ENCODE results near the gene DNAAF8.

The DNAAF8 gene

DNA sequence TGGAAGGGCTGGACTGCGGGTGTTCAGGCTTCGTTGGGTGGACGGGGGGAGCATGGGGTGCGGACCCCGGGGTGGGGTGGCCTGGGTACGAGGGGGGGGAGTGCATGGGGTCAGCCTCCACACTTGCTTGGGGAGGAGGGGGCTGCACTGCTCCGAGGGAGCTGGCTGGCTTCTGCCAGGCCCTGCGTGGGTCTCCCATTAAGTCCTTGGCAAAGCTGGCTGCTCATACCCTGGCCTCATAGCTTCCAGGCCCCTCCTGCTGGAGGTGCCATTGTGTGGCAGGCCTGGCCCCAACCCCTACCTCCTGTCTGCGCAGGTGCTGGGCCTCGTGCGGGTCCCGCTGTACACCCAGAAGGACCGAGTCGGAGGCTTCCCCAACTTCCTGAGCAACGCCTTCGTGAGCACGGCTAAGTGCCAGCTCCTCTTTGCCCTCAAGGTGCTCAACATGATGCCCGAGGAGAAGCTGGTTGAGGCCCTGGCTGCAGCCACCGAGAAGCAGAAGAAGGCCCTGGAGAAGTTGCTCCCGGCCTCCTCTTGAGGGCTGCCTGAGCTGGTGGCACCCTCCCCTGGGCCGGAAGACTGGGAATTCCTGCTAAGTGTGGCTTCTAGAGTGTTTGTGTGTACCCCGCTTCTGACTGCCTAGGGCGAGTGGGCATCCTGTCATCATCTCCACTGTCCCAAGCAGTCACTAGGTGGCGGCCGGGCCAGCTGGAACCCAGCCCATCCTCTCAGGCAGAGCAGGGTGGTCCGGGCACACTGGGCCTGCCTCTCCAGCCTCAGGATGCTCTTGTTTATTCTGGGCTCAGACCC, 39.5 kb upstream of the DNAAF8 start:
- DNase-seq: no peak
- in situ Hi-C loops (cut with MboI; ENCODE audit: low pct_unique_long_range_greater_than_20kb, low sequenced_read_pairs): no loop called here

DNA sequence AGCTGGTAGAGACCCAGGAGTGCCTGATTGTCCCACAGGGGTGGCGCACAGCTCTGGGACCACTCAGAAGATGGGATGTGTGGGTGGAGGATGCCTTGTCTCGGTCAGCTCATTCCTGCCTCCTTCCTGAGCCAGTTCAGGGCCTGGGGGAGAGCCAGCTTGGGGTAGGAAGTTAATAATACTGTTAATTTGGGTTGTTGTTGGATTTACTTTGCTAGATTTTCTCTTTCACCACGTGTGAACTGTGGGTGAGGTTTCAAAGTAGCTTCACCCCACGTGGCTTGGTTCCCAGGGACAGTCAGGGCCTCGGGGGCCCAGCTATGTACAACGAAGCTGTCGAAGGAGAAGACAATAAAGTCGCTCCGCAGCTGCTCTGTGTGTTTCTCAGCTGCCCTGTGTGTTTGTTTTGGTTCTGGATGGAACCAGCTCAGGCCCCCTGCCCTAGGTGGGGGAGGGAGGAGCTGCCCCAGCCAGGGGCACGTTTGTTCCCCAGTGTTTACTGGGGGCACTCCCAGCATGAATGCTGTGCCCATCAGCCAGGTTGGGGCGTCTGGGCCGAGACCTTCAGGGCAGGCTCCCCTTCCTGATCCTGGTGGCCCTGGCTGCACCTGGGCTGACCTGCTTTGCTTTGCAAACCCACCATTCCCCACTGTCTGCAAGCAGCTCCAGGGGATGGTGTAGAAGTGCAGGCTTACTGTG, 38.7 kb upstream of the DNAAF8 start:
- no peak for DNase-seq

GRCh38 chr16:4696172-4696904, 38.0 kb upstream of the DNAAF8 start:
- DNase-seq: no peak
- in situ Hi-C loops (cut with MboI; ENCODE audit: low pct_unique_long_range_greater_than_20kb, low sequenced_read_pairs): no loop called here

More for the DNA sequence above, 38.7 kb upstream of the DNAAF8 start:
- in situ Hi-C loops (cut with MboI; ENCODE audit: low pct_unique_long_range_greater_than_20kb, low sequenced_read_pairs): no loop called here

DNA sequence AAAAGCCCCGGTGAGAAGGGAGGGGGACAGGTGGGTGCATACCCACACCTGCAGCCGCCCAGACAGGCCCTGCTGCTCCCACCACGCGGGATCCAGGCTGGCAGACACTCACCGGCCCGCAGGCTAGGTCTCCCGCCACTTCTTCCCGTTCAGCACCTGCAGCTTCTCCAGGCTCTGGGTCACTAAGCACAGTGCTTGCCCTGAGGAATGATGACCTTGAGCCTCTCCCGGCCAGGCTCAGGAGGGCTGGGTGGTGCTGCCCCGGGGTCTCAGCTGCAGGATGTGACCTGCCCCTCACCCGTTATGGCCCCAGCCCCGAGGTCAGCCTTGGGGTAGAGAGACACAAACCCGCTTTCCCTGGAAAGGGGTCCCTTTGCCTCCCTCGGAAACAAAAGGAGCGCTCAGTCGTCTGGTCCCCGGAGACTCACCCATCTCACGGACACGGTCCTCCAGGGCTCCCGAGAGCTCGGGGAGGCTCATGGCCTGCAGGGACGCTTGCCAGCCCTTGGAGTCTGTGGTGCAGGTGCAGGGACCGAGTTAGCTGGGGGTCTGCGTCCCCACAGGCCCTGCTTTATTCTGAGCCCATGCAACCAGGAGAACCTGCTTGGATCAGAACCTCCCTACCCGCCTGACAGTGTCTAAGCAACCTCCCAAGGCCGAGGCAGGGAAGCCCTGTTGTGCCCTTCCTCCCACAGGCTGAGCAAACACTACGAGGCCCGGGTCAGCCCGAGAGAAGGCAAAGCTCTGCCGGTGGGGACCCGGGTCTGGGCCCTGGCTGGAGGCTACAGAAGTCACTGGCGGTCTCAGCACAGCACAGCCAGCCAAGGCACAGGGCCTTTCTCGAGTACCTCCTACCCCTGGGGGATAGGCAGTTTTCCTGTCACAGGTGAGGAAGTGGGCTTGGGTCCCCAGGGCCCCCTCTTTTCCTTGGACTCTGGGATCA, 37.2 kb upstream of the DNAAF8 start:
- in situ Hi-C loops (cut with MboI; ENCODE audit: low pct_unique_long_range_greater_than_20kb, low sequenced_read_pairs): no loop called here
- DNase-seq: no peak

- in situ Hi-C loops (cut with MboI; ENCODE audit: low pct_unique_long_range_greater_than_20kb, low sequenced_read_pairs): no loop called here
- no peak for DNase-seq
Measured at GRCh38 chr16:4697848-4698291, 36.5 kb upstream of the DNAAF8 start.

DNA sequence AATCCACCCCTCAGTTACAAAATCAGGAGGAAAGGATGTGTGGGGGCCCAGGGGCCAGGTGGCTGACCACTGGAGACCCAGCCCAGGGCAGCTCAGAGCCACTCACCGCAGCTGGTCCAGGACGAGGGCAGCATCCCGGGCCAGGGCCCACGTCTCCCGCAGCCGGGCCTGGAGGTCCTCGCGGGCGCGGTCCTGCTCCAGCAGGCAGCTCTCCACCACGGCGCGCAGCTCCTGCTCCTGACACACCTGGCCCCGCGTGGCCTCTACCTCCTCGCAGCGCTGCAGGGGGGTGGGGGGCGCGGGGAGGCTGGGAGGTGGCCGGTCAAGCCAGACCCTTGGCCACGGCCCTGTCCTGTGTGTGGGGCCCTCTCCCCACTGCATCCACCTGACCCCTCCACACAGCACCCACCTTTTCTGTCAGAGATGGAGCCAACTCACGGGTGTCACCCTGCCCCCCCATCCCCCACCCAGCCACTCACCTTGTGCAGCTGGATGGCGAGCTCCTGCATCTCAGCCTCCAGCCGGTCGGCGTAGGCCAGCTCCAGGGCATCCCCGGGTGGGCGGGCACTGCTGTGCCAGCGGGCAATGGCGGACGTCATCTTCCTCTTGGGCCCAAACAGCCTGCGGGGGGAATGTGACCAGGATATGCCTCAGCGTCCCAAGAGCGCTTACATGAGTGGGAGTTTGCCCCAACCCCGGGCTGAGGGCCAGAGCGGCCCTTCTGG, 35.9 kb upstream of the DNAAF8 start:
- in situ Hi-C loops (cut with MboI; ENCODE audit: low pct_unique_long_range_greater_than_20kb, low sequenced_read_pairs): no loop called here

GRCh38 chr16:4699046-4699556, 35.2 kb upstream of the DNAAF8 start:
- DNase-seq: no peak
- in situ Hi-C loops (cut with MboI; ENCODE audit: low pct_unique_long_range_greater_than_20kb, low sequenced_read_pairs): no loop called here

More for the DNA sequence above, 35.9 kb upstream of the DNAAF8 start:
- no peak for DNase-seq

DNA sequence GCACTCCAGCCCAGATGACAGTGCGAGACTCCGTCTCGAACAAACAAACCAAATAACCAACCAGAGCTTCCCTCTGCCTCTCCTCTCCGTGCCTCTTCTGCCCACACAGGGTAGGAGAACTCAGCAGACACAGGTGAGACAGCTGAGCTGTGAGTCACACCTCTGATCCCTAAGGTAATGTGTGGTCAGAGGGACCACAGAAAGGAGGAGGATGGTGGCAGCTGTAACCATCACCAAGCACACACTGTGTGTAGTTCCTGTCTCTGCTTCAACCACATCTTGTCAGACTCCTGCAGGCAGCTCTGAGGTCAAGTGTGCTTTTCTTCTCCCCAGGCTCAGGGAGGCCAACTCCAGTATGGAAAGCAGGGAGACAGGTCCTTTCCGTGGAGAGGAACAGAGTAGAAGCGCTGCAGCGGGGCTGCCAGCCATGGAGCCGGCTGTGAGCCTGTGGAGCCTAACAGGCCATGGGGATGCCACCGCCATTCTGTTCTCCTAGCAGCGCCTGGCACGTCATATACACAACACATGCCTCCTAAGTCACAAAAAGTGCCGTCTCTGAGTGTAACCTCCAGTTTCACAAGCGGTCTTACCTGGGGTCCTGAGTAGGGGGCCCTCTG, 33.8 kb upstream of the DNAAF8 start:
- DNase-seq: no peak
- in situ Hi-C loops (cut with MboI; ENCODE audit: low pct_unique_long_range_greater_than_20kb, low sequenced_read_pairs): no loop called here

GRCh38 chr16:4700997-4701743, 33.2 kb upstream of the DNAAF8 start:
- no peak for DNase-seq
- in situ Hi-C loops (cut with MboI; ENCODE audit: low pct_unique_long_range_greater_than_20kb, low sequenced_read_pairs): no loop called here

DNA sequence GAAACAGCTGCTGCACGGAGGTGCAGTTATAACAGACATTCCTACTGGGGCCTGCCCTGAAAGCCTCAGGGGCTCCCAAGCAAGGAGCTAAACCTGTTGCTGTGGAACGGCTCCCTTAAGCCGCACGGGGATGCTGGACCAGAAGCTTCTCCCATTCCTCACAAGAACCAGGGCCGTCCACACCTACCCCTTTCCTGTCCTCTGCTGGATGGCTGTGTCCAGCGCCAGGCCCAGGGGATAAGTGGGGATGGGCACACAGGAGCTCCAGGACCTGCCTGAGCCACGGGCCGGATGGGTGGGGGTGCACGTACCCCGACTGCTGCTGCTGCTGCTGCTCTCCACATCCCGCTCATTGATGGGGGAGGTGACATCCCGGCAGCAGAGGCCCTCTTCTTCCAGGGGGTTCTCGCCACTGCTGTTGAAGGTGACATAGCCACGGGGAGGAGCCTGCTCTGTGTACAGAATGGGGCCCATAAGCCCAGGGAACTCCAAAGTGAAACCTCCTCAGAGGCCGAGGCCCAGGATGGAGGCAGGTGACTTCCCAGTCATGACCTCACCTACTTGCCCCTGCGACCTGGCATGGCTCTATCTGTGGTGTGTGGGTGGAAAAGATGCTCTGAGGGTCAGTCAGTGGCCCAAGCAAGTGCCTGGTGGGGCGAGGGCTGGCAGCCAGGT, 32.4 kb upstream of the DNAAF8 start:
- DNase-seq: no peak
- in situ Hi-C loops (cut with MboI; ENCODE audit: low pct_unique_long_range_greater_than_20kb, low sequenced_read_pairs): no loop called here

DNA sequence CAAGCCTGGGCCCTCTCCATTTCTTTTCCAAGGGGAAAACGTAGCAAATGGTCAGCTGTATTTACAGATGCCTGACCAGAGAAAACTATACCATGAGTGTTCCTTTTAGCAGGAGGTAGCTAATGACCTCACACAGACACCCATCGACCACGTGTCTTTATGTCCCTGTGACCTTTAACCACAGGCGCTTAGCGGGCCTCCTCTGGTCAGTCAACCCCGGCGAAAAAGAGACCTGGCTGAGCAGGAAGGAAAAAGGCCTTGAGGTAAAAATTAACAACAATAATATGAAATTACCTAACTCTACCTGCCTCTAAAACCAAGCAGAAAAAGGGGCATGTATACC, 31.9 kb upstream of the DNAAF8 start:
- no peak for DNase-seq
- in situ Hi-C loops (cut with MboI; ENCODE audit: low pct_unique_long_range_greater_than_20kb, low sequenced_read_pairs): no loop called here

DNA sequence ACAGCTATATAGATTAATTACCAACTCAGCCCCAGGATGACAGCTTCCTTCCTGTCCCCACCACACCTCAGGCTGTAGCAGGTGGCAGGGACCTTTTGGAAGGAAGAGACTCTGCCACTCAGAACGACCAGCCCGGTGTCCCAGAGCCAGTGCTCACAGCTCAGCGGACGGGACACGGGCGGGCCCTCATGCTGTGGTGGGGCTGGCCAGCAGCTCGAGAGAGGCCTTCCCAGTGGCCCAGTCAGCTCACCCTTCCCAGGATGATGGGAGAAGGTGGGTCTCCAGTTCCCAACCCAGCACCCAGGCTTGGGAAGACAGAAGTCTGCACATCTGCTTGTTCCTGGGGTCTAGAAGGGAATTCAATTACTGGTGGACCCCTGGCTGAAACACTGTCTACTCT, 30.4 kb upstream of the DNAAF8 start:
- in situ Hi-C loops (cut with MboI; ENCODE audit: low pct_unique_long_range_greater_than_20kb, low sequenced_read_pairs): no loop called here
- no peak for DNase-seq

GRCh38 chr16:4704491-4704890, 29.8 kb upstream of the DNAAF8 start:
- in situ Hi-C loops (cut with MboI; ENCODE audit: low pct_unique_long_range_greater_than_20kb, low sequenced_read_pairs): no loop called here
- no peak for DNase-seq

- no peak for DNase-seq
- in situ Hi-C loops (cut with MboI; ENCODE audit: low pct_unique_long_range_greater_than_20kb, low sequenced_read_pairs): no loop called here
Measured at GRCh38 chr16:4704913-4705312, 29.4 kb upstream of the DNAAF8 start.

DNA sequence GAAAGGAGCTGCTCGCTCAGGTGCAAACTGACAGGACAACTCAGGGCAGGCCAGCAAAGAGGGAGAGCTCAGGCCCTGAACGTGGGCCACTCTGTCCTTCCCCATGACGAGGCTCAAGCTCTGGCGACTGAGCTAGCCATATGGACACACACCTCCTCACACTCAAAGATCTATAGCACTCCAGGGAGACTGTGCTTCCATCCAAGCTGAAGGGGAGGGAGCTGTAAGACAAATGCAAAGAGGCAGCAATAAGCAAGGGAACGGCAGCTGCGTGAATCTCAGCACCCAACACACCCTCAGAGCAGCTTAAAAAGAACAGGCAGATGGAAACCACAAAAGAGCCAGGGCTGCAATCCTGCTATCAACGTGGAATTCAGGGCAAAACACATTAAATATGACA, 27.5 kb upstream of the DNAAF8 start:
- in situ Hi-C loops (cut with MboI; ENCODE audit: low pct_unique_long_range_greater_than_20kb, low sequenced_read_pairs): no loop called here
- DNase-seq: no peak

DNA sequence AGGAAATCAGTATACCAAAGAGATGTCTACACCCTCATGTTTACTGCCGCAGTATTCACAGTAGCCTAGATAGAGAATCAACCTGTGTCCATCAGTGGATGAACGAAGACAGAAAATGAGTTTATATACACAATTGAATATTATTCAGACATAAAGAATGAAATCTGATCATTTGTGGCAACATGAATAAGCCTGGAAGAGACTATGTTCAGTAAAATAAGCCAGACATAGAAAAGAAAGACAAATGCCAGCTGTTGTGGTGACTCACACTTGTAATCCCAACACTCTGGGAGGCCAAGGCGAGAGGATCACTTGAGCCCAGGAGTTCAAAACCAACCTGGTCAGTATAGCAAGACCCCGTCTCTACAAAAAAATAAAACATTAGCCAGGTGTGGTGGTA, 24.9 kb upstream of the DNAAF8 start:
- no peak for DNase-seq
- in situ Hi-C loops (cut with MboI; ENCODE audit: low pct_unique_long_range_greater_than_20kb, low sequenced_read_pairs): no loop called here
